DOHH2 (cell line): Measurements from ENCODE around the gene RAB42.

Source experiments
- CTCF ChIP-seq: fragments of 200-600 bp; sonication (generic); IDR thresholded peaks from one replicate; pipeline ENCODE4 v1.5.1; 2014; ENCODE audit warnings: antibody characterized with exemption, mild to moderate bottlenecking, low read depth, low read length; ENCODE audit not compliant: poor library complexity, severe bottlenecking
- EZH2phosphoT487 ChIP-seq: fragments of 200-600 bp; sonication (generic); IDR thresholded peaks from 2 replicates; pipeline ENCODE4 v1.6.1; 2017; ENCODE audit warnings: borderline replicate concordance, mild to moderate bottlenecking, antibody characterized with exemption, low read length, moderate library complexity, mixed read lengths

- TF ChIP-seq CTCF (no peak), EZH2phosphoT487 (no peak)
Observed at GRCh38 chr1:28564310-28564709, 27.8 kb upstream of the RAB42 start.
